ENCODE results near the gene RAB5IF. TPM values are rescaled to one million over a fixed set of nuclear protein-coding genes. Genes with fewer than 3 reads are reported as not detected.

Gene RAB5IF
- polyA plus RNA-seq, 1 experiment: 92.4 TPM

- no peak for DNase-seq (ENCODE audit: low read depth)
- TF ChIP-seq, protein P1, sequence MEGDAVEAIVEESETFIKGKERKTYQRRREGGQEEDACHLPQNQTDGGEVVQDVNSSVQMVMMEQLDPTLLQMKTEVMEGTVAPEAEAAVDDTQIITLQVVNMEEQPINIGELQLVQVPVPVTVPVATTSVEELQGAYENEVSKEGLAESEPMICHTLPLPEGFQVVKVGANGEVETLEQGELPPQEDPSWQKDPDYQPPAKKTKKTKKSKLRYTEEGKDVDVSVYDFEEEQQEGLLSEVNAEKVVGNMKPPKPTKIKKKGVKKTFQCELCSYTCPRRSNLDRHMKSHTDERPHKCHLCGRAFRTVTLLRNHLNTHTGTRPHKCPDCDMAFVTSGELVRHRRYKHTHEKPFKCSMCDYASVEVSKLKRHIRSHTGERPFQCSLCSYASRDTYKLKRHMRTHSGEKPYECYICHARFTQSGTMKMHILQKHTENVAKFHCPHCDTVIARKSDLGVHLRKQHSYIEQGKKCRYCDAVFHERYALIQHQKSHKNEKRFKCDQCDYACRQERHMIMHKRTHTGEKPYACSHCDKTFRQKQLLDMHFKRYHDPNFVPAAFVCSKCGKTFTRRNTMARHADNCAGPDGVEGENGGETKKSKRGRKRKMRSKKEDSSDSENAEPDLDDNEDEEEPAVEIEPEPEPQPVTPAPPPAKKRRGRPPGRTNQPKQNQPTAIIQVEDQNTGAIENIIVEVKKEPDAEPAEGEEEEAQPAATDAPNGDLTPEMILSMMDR (IDR thresholded peaks at IDR 0.05; ENCODE audit: insufficient read depth, low read depth, low read length): no peak
- ChIA-PET POLR2A (no interaction called here), CTCF (interaction anchor here (0.8 to 1.0 kb wide), 2 partner anchors 9 to 23 kb away, joined by 3 read pairs; no protein-coding TSS in a partner anchor)
- Histone ChIP-seq H3K36me3 (ENCODE audit: control insufficient read depth, insufficient read depth, low read length) (peaks cover 16% of the 10 kb centered on the region), H3K4me3 (ENCODE audit: low read depth, low read length) (no peak overlapping the region), H3K27me3 (ENCODE audit: control insufficient read depth, insufficient read depth, low read length) (no peaks in the 10 kb centered on the region)
Measured at GRCh38 chr20:36579996-36580545, 25.5 kb upstream of the RAB5IF start.

GRCh38 chr20:36582322-36582721 is 23.3 kb upstream of the RAB5IF start:
- no peaks in the 10 kb centered on the region for H3K27me3 ChIP-seq (ENCODE audit: control insufficient read depth, insufficient read depth, low read length)
- no peak for DNase-seq (ENCODE audit: low read depth)
- peaks cover 17% of the 10 kb centered on the region for H3K36me3 ChIP-seq (ENCODE audit: control insufficient read depth, insufficient read depth, low read length)
- H3K4me3 ChIP-seq (ENCODE audit: low read depth, low read length): no peak overlapping the region
- ChIA-PET CTCF (no interaction called here), POLR2A (no interaction called here)
- TF ChIP-seq, protein P1 (IDR thresholded peaks at IDR 0.05; ENCODE audit: insufficient read depth, low read depth, low read length): no peak

DNA sequence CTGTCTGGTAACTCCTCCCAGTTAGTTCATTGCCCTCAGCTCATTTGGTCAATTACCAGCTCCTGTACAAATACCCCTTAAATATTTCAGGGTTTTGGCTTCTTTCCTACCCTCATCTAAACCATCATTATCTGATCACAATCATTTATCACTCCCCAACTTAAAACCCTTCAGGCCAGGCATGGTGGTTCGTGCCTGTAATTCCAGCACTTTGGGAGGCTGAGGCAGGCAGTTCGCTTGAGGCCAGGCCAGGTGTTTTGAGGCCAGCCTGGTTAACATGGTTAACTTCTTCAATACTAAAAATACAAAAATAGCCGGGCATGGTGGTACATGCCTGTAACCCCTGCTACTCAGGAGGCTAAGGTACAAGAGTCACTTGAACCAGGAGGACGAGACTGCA is 22.8 kb upstream of the RAB5IF start:
- ChIA-PET CTCF (no interaction called here), POLR2A (no interaction called here)
- Histone ChIP-seq H3K27me3 (ENCODE audit: control insufficient read depth, insufficient read depth, low read length) (no peaks in the 10 kb centered on the region), H3K4me3 (ENCODE audit: low read depth, low read length) (no peak overlapping the region), H3K36me3 (ENCODE audit: control insufficient read depth, insufficient read depth, low read length) (peaks cover 18% of the 10 kb centered on the region)
- DNase-seq (ENCODE audit: low read depth): no peak
- TF ChIP-seq, protein P1 (IDR thresholded peaks at IDR 0.05; ENCODE audit: insufficient read depth, low read depth, low read length): no peak

- TF ChIP-seq, protein P1 (IDR thresholded peaks at IDR 0.05; ENCODE audit: insufficient read depth, low read depth, low read length): no peak
- ChIA-PET POLR2A (no interaction called here), CTCF (interaction anchor here (1.1 to 1.9 kb wide), 2 partner anchors 13 to 22 kb away, joined by 4 read pairs; partner anchors contain the start of gene RAB5IF)
- Histone ChIP-seq H3K4me3 (ENCODE audit: low read depth, low read length) (no peak overlapping the region), H3K36me3 (ENCODE audit: control insufficient read depth, insufficient read depth, low read length) (peaks cover 14% of the 10 kb centered on the region), H3K27me3 (ENCODE audit: control insufficient read depth, insufficient read depth, low read length) (no peaks in the 10 kb centered on the region)
- no peak for DNase-seq (ENCODE audit: low read depth)
Measured at GRCh38 chr20:36584018-36584481, 21.5 kb upstream of the RAB5IF start.

DNA sequence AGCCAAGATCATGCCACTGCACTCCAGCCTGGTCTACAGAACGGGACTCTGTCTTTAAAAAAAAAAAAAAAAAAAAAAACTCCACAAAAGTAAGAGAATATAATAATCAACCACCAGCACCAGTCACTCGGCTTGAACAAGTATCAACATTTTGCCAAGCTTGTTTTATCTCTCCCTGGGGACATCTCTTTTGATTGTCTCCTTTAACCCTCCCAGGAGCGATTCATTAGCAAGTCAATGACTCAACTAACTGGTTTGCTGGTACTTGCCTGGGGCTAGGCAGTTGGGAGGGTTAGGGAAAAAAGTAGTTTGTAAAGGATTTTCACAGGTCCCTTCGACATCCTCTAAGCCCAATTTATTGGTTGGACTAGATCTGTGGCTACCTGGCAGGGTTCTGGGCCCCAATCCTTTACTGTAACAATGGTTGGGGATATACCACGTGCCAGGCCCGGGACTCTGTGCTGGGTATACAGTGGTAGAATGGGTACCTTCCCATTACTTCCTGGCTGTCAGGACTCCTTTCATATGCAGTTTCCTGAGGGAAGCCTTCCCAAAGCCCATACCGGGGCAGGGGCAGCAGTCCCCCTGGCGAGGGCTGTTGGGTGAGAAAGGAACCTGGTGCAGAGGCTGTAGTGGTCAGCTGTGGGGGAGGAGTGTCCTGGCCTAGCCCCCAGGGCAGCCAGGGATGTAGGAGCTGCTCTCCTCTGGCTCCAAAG is 20.0 kb upstream of the RAB5IF start:
- POLR2A ChIA-PET: no interaction called here
- Histone ChIP-seq H3K36me3 (ENCODE audit: control insufficient read depth, insufficient read depth, low read length) (peaks cover 10% of the 10 kb centered on the region), H3K4me3 (ENCODE audit: low read depth, low read length) (no peak overlapping the region), H3K27me3 (ENCODE audit: control insufficient read depth, insufficient read depth, low read length) (no peaks in the 10 kb centered on the region)
- DNase-seq (ENCODE audit: low read depth): no peak
- TF ChIP-seq, protein P1 (IDR thresholded peaks at IDR 0.05; ENCODE audit: insufficient read depth, low read depth, low read length): no peak
- CTCF ChIA-PET: interaction anchor here (1.9 kb wide), 1 partner anchor 15 kb away, joined by 4 read pairs; no protein-coding TSS in a partner anchor

Measured in BJ (cell line).